NCI-H2196 treated with DMSO at 0.1 percent for 48 hours (cell line): ENCODE results near the gene ATP6V0E2.
A peak's percentile ranks its signal among the peaks of the same experiment; 100 is the strongest.

Source experiments
- DNase-seq: peaks from one replicate; lab custom pipeline; 2025; ENCODE audit not compliant: unreplicated experiment; lab: John Stamatoyannopoulos, UW

Gene ATP6V0E2

GRCh38 chr7:149838224-149838991, 35.4 kb upstream of the ATP6V0E2 start, which contains the start of gene ZNF862:
Gene ZNF862 (plus strand): TSS chr7:149838375. CDS start chr7:149838612, 237 bp downstream.
- DNase-seq = peak; percentile 98

- DNase-seq = no peak
Observed at GRCh38 chr7:149838992-149839408, 34.8 kb upstream of the ATP6V0E2 start.

GRCh38 chr7:149839933-149840332, 33.8 kb upstream of the ATP6V0E2 start:
- DNase-seq = no peak

- no peak for DNase-seq
Observed at GRCh38 chr7:149843566-149843965, 30.2 kb upstream of the ATP6V0E2 start.

- no peak for DNase-seq
Observed at GRCh38 chr7:149844445-149844844, 29.3 kb upstream of the ATP6V0E2 start.

GRCh38 chr7:149845257-149845980, 28.4 kb upstream of the ATP6V0E2 start:
- DNase-seq = no peak

- DNase-seq = no peak
Observed at GRCh38 chr7:149846021-149846420, 27.7 kb upstream of the ATP6V0E2 start.

- no peak for DNase-seq
Observed at GRCh38 chr7:149846436-149847046, 27.2 kb upstream of the ATP6V0E2 start.

- DNase-seq = no peak
Observed at GRCh38 chr7:149849174-149849573, 24.6 kb upstream of the ATP6V0E2 start.

- no peak for DNase-seq
Observed at GRCh38 chr7:149850007-149850594, 23.7 kb upstream of the ATP6V0E2 start.

GRCh38 chr7:149850716-149851115, 23.1 kb upstream of the ATP6V0E2 start:
- DNase-seq = no peak

- no peak for DNase-seq
Observed at GRCh38 chr7:149851449-149851848, 22.3 kb upstream of the ATP6V0E2 start.

- DNase-seq = no peak
Observed at GRCh38 chr7:149853157-149853556, 20.6 kb upstream of the ATP6V0E2 start.

- DNase-seq = peak; percentile 89
Observed at GRCh38 chr7:149854611-149855360, 19.0 kb upstream of the ATP6V0E2 start.

- DNase-seq = no peak
Observed at GRCh38 chr7:149855361-149856305, 18.1 kb upstream of the ATP6V0E2 start.

GRCh38 chr7:149856583-149856982, 17.2 kb upstream of the ATP6V0E2 start:
- no peak for DNase-seq

- no peak for DNase-seq
Observed at GRCh38 chr7:149859369-149859768, 14.4 kb upstream of the ATP6V0E2 start.

- DNase-seq = no peak
Observed at GRCh38 chr7:149859876-149860275, 13.9 kb upstream of the ATP6V0E2 start.

- no peak for DNase-seq
Observed at GRCh38 chr7:149860821-149861727, 12.7 kb upstream of the ATP6V0E2 start.
